ENCODE data around the gene GNAQ.

GRCh38 chr9:77943057-77943456, 88.6 kb downstream of the GNAQ start:
- no peak for TF ChIP-seq CTCF (IDR thresholded peaks at IDR 0.05; ENCODE audit: low read depth, low read length)
- TF ChIP-seq MAX (IDR thresholded peaks at IDR 0.05; ENCODE audit: low read depth, low read length), result no peak
- no peak for TF ChIP-seq POLR2A (IDR thresholded peaks at IDR 0.05; ENCODE audit: extremely low read depth, insufficient read length)
